HG03565 (cell line): Measurements from ENCODE around the gene ADAP1.

Source experiments
- ATAC-seq: cut with Tn5 transposase; IDR thresholded peaks from one replicate; pipeline ENCODE4 v1.9.1; 2021; ENCODE audit warnings: mild to moderate bottlenecking, moderate library complexity; ENCODE audit not compliant: unreplicated experiment

ADAP1 gene

DNA sequence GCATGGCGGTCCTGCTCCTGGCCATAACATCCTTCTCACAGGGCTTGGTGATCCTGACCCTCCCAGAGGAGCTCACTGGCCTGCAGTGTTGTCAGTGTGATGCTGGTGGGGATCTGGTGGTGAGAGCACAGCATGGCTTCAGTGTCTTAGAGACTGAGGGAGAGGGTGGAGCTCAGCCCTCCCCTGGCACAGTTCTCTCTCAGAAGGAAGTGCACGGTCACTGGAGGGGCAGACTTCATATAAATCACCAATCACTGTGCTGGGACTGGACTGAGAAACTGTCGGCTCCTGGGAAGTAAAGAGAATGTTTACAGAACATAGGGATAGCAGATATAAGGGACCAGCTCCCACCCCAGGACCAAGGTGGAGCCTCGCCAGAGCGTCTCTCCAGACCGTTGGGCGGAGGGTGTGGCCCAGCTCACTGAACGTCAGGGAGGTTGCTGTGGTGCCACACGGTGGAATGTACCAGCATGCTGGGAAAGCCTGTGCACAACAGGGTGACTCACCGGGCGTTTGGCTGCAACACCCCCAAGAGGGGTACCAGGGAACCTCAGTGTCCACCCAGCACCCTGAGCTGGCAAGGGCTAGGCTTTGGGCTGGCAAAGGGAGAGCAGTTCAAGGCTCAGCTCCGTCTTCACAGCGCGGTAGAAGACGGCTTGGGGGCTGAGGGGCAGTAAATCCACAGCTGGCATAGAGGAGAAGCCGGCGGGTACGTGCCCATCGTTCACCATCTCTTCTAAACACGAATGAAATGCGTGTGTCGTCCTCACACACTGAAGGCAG is 86.9 kb downstream of the ADAP1 start:
- no peak for ATAC-seq

DNA sequence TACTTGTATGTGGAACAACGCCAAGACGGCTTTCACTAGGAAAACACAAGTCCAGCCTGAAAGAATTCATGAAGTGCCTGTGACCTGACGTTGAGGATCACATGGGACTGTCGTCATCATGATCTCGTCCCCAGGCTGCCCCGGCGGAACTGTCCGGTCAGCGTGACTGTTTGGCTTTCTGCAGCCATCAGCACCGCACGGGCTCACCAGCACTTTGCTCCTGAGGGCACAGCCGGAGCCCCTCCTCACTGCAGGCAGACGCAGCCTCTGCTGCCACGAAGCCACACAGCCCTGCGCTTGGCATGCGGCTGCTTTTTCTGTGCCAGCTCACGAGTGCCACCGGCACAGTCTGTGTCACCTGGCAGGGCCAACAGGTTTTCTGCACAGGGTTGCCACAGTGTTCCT is 87.5 kb downstream of the ADAP1 start:
- no peak for ATAC-seq

DNA sequence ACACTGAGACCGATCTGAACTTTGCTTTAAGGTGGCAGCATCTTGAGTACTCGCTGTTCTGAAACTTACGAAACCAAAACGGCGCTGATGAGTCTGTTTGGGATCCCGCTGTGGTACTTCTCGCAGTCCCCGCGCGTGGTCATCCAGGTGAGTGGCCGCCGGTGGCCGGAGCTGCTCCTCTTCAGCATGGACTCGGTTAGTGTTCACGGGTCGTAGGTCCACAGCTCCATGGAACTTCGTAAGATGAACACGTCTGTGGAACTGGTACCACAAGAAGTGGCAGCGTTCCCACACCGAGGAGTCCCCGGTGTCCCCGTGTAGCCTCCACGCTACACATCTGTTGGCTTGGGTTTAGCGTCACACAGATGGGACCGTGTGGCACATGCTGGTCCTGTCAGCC is 88.6 kb downstream of the ADAP1 start:
- ATAC-seq: no peak

DNA sequence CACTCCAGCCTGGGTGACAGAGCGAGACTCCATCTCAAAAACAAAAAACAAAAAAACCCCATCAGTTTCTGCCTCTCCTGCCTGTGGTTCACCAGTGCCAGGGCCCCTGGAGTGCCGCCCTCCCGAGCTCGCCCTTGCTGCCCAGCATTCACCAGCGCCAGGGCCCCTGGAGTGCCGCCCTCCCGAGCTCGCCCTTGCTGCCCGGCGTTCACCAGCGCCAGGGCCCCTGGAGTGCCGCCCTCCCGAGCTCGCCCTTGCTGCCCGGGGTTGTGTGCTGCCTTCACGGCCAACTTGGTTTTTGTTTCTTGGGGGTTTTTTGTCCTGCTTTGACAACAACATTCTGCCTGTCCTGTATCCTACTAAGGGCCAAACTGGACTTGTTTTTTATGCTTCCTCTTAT is 91.4 kb downstream of the ADAP1 start:
- no peak for ATAC-seq

DNA sequence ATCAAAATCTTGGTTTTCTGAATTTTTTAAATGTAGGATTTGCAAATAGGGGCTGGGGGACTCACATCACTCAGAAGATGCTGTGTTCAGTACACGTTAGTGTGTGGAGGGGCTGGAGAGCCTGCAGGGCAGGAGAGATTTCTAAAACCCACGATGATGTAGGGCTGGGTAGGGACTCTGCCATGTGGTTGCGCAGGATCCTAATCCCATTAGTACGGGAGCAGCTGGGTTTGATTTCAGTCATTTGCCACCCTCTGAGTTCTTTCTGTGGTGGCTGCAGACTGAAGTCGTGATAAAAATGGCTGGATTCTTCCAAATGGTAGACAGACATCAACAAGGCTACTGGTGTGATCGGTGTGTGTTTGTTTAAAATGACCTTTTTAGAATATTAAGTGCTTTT is 92.3 kb downstream of the ADAP1 start:
- no peak for ATAC-seq

DNA sequence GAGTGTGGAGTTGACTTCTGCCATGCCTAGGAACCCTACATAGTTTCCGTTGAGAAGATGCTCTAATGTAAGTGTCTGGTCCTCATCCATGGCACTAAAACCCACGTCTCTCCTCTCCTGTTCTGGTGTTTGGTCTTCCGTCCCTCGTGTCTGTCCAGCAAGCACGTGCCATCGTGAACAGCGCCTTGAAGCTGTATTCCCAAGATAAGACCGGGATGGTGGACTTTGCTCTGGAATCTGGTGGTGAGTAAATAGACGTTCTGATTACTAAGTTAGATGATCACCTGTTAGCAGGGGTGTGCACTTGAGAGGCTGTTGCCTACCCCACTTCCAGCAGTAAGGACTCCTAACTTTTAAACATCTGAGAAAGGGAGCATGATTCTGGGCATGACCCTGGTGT is 93.3 kb downstream of the ADAP1 start:
- no peak for ATAC-seq

DNA sequence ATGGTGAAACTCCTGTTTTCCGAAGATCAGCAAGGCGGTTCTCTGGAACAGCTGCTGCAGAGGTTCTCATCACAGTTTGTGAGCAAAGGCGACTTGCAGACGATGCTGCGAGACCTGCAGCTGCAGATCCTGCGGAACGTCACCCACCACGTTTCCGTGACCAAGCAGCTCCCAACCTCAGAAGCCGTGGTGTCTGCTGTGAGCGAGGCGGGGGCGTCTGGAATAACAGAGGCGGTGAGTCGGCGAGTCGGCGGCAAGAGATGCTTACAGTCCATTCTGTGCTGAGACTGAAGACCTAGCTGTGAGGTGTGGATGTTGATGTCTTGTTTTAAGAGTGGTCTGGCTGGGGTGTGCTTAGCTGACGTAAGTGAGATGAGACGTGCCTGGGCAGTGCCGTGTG is 94.3 kb downstream of the ADAP1 start:
- no peak for ATAC-seq

DNA sequence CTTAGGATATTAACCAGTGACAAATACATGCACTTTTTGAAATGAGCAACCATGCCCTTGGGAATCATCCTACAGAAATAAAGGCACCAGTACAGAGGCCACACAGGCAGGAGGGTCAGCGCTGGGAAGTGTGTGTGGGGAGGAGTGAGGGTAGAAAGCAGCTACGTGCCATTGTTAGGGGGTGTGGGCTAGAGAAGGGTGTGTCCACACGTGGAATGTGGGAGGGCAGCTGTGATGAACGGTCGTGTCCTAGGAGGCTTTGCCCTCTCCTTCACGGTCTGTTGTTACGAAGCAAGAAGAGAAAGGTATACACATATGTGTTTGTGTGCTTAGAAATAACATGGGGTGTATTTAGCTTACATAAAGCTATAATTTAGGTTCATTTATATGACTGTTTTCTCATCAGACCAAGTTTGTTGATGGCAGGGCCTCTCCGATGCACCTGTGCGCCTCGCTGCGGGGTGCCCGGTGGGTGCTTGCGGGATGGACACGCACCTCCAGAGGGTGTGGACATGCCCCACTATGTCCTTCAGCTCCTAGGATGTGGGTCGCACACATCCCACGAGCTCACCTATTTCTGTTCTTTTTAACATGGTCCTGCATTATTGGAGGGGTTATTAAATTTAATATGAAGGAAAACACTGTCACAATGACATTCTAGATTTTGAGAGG is 95.0 kb downstream of the ADAP1 start:
- ATAC-seq: no peak

DNA sequence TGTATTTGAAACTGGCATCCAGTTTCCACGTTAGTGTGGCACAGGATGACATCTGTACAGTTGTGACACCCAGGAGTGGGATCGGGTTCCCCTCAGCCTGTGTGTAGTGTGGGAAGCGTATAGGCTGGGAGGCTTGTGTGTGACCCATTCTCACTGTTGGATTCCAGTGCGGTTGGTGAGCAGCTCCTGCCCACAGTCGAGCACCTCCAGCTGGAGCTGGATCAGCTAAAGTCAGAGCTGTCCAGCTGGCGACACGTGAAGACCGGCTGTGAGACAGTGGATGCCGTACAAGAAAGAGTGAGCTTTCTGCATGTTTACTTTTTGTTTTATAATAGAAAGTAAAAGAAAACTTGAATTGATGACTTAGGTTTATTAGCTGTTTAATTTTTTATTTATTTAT is 96.8 kb downstream of the ADAP1 start:
- ATAC-seq: no peak

DNA sequence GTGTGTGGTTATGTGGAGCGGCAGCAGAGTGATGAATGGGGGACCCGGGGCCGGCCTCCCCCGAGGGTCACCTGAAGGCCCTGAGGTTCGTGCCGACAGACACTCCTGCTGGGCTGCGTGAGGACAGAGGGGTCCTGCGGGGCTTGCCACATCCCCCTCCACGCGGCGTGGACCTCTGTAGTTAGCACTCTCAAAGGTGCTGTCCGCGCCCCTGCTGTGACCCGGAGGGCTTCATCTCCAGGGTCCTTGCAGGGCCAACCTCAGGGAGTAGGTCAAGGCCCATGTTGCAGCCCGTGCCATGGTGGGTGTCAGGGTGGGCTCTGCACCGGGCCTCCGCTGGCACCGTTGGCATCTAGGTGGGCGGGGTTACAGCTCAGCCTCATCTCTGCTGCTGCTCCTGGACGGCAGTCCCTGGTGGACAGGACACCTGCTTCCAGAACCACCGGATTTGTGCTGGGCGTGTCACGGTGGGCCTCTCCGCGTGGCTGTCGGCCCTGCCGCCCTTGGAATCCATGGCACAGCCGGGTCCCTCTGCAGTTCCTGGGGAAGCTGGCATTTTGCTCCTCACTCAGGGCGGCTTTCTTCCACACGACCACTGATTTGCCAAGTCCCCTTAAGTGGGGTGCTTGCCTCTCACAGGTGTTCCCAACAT is 97.9 kb downstream of the ADAP1 start:
- ATAC-seq: no peak

DNA sequence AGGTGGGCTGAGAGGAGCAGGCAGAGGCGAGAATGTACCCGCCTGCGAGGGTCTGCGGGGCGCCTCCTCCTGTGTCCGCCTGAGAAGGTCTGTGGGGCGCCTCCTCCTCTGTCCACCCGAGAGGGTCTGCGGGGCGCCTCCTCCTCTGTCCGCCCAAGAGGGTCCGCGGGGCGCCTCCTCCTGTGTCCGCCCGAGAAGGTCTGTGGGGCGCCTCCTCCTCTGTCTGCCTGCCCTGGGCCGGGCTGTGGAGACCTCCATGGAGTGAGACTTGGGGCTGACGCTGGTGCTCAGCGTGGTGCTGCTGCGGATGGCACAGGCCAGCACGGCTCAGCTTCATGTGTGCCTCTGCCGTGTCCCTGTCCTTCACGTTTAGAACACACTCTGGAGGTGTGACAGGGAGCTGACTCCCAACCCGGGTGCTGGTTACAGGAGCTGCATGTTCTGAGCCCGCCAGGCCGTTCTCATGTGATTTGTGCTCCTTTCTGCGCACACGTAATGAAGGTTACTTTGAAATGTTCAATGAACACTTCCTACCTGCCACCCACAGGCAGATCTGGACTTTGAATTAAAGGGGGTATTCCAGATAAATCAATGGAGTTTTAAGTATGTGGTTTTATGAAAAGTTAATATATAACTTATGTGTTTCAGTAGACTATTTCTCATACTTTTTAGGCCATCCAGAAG is 98.7 kb downstream of the ADAP1 start:
- ATAC-seq: no peak

DNA sequence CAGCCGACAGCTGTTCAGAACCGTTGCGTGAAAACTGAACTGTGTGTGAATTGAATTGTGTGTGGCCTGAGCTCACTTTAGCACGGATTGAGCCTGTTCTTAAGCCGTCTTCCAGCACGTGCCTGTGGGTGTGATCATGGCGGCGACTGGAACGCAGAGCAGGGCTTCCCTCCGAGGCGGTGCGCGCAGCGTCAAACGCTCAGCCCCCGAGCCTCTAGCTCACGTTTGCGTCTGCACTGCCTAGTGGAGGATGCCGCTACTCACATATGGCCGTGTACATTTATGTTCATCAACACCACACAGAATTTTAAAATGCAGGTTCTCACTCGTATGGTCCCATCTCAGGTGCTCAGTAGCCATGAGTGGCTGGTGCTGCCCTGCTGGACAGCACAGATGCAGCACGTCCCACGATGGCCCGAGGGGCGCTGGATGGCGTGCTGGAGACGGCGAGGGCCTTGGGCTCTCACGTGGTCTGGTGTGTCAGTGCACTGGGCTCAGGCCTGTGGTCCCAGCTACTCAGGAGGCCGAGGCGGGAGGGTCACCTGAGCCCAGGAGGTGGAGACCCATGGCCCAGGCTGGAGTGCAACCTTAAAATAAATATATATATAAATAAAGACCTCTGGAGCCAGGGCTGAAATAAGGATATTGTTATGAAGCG is 100.2 kb downstream of the ADAP1 start:
- ATAC-seq: no peak

DNA sequence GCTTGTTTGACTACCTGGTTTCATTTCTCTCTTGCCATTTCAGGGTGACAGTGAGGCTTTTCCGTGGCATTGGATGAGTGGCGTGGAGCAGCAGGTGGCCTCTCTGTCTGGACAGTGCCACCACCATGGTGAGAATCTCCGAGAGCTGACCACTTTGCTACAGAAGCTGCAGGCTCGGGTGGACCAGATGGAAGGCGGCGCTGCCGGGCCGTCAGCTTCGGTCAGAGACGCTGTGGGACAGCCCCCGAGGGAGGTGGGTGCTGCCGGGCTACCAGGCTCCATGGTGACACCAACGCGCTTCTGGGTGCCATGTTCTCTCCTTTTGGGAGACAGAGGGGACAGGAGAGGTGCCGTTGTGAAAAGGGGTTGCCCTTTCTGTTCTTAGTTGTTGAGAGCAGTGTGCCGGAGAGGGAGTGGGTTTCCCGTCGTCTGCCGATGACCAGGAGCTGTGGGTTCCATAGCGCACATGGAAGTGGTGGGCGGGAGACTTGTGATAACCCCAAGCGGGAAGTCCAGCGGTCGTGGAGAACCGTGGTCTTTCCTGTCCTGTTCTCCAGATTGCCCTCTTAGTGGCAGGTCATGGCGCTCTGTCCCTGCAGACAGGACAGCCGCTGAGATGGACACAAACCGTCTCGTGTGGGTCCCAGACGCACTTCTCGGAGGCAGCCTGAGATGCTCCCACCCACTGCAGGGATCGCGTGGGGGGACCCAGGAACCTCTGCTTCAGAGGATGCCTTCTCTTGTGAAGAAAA is 100.9 kb downstream of the ADAP1 start:
- ATAC-seq: no peak

DNA sequence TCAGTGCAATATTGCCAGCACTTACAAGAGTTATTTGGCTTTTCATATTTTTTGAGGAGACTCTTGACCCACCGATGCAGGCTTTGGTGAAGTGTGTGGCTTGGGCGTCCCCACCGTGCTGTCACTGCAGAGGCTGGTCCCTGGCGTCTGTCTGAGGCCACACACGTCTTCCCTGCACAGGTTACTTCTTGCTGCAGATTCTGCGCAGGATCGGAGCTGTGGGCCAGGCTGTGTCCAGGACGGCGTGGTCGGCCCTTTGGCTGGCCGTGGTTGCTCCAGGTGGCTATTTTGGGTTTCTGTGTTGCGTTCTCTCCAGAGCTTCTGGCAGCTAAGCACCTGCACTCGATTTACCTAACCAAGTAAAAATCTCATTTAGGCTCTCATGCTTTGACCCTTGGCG is 103.3 kb downstream of the ADAP1 start:
- ATAC-seq: no peak

DNA sequence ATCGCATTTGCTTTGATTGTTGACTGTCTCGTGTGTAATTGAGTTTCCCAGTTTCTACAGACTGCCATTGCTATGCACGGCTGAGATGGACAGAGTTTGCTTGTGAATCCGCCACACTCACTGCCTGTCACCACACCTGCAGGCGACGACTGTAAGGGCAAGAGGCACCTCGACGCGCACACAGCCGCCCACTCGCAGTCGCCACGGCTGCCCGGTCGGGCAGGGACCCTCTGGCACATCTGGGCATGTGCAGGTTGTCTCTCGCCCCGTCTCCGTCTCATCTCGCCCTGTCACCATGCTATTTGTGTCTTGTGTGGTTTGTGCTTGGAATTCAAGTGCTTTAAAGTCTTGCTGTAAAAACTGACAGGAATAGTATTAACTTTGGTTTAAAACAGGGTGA is 104.7 kb downstream of the ADAP1 start:
- ATAC-seq: no peak

DNA sequence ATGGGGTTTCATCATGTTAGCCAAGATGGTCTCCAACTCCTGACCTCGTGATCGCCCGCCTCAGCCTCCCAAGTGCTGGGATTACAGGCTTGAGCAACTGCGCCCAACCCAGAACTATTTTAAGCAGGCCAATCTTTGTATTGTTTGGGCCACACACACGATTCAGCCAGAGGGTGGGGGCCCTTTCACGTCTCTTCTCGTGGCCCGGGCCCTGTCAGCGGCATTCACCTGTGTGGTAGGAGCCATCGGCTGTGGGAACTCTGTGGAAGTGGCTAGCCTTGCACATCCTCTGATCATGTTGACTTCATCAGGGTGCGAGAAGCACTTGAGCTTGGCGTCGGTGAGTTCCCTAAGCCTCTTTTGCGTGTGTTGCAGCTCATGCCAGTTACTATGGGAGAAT is 105.3 kb downstream of the ADAP1 start:
- no peak for ATAC-seq
